ENCODE results near the gene HIP1R.

DNA sequence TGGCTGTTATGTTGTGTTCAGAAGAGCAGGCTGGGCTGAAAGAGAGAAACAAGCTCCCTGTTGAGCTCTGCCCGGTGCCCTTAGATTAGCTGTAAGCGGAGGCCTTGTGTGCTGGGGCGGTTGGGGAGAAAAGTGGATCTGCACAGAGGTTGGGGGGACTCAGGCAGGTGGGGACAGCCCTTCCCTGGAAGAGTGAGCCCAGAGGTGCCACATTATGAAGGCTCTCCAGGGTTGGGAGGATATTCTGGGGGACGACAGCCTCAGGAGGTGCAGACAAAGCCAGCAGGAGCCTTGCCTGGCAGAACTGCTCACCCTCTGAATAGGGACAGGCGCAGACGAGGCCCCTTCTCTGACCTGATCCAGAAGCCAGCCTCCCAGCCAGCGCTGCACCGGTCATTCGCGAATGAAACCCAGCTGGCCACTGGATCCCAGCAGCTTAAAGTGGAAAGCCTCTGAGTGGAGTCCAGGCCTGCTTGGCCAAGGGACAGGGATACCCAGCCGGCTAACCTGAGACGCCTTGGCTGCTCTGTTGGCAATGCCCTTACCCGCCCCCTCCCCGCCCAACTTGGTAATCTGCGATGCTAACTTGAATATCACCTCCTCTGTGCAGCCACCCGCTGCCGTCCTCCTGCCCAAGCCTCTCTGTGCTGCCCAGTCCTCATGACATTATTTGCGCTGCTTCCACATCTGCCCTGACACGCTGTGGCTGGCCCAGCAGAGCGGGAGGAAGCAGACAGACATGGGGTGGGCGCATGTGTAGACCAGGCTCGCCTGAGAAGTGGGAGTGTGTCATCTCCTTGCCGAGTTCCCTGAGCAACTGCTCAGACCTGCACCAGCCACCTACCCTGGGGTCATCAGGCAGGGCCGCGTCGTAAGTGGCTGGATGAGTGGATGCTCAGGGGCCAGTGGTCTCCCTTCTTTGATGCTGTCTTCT lies 5.6 kb downstream of the HIP1R start:
- TF ChIP-seq CTCF (IDR thresholded peaks at IDR 0.05; ENCODE audit: borderline replicate concordance, extremely low read depth, low read length, poor library complexity, severe bottlenecking) (no peak), EZH2 (IDR thresholded peaks at IDR 0.05; ENCODE audit: borderline replicate concordance, low read depth, low read length, severe bottlenecking) (no peak)

All from DND-41 (cell line).